DOHH2 (cell line): ENCODE measurements around the gene LRRC3C.

Source experiments
- EZH2phosphoT487 ChIP-seq: fragments of 200-600 bp; sonication (generic); IDR thresholded peaks from 2 replicates; pipeline ENCODE4 v1.6.1; 2017; ENCODE audit warnings: borderline replicate concordance, mild to moderate bottlenecking, antibody characterized with exemption, low read length, moderate library complexity, mixed read lengths
- TF ChIP-seq, protein P1 (sequence below): fragments of 200-600 bp; sonication (generic); IDR thresholded peaks from one replicate; pipeline ENCODE4 v1.5.1; 2014; ENCODE audit warnings: antibody characterized with exemption, mild to moderate bottlenecking, low read depth, low read length; ENCODE audit not compliant: poor library complexity, severe bottlenecking

DNA sequence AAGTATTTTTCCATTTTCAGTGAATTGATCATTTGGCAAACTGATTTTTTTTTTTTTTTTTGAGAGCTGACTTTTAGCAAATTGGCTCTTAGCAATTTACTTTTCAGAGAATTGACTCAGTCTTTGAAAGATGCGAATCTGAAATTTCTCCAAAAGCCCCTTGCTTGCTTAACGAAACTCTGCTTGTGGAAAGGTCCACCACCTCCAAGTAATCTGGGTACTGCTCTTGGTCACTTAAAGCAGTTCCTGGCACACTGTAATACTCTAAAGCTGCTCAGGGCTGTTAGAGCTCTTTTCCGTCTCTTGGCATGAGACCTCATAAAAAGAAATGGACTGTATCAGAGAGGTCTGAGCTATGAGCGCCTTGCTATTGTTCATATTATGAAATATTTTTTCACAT lies 12.0 kb upstream of the LRRC3C start:
- TF ChIP-seq, protein P1, sequence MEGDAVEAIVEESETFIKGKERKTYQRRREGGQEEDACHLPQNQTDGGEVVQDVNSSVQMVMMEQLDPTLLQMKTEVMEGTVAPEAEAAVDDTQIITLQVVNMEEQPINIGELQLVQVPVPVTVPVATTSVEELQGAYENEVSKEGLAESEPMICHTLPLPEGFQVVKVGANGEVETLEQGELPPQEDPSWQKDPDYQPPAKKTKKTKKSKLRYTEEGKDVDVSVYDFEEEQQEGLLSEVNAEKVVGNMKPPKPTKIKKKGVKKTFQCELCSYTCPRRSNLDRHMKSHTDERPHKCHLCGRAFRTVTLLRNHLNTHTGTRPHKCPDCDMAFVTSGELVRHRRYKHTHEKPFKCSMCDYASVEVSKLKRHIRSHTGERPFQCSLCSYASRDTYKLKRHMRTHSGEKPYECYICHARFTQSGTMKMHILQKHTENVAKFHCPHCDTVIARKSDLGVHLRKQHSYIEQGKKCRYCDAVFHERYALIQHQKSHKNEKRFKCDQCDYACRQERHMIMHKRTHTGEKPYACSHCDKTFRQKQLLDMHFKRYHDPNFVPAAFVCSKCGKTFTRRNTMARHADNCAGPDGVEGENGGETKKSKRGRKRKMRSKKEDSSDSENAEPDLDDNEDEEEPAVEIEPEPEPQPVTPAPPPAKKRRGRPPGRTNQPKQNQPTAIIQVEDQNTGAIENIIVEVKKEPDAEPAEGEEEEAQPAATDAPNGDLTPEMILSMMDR, result no peak
- TF ChIP-seq EZH2phosphoT487, result no peak
